Measurements from ENCODE around the gene ADCY1. TPM values are rescaled to one million over a fixed set of nuclear protein-coding genes. Genes with fewer than 3 reads are reported as not detected.

ADCY1 gene
- polyA plus RNA-seq, 1 donor (not counting 4 experiments of a cell fraction or from before 2014, with no cell fraction given) = 0.54 TPM

GRCh38 chr7:45585628-45586027, 11.5 kb downstream of the ADCY1 start:
- no peaks in the 10 kb centered on the region for H3K36me3 ChIP-seq (ENCODE audit: control insufficient read depth in 2 of 2, extremely low read depth in 1 of 2, insufficient read depth in 2 of 2, low read length in 2 of 2)
- no peak for FAIRE-seq
- no peak overlapping the region for H3K9ac ChIP-seq (ENCODE audit: control insufficient read depth, extremely low read depth, insufficient read depth, low read length)
- H3K4me1 ChIP-seq (ENCODE audit: control insufficient read depth, extremely low read depth, insufficient read depth, low read length) = no peaks in the 10 kb centered on the region
- DNase-seq (ENCODE audit: low read depth, low spot score) = no peak
- no peak overlapping the region for H3K4me3 ChIP-seq (ENCODE audit: control insufficient read depth in 2 of 3, extremely low read depth in 1 of 3, insufficient read depth in 2 of 3, low read depth in 1 of 3, low read length in 3 of 3)
- H3K79me2 ChIP-seq (ENCODE audit: control insufficient read depth, insufficient read depth, low read length) = no peaks in the 10 kb centered on the region
- no peaks in the 10 kb centered on the region for H3K9me3 ChIP-seq (ENCODE audit: control insufficient read depth, low read depth, low read length)
- H3K27ac ChIP-seq (ENCODE audit: control insufficient read depth, insufficient read depth, low read length) = no peak overlapping the region
- no peaks in the 10 kb centered on the region for H4K20me1 ChIP-seq (ENCODE audit: control insufficient read depth, extremely low read depth, insufficient read depth, low read length)
- H3K27me3 ChIP-seq (ENCODE audit: control insufficient read depth, extremely low read depth, insufficient read depth, low read length) = no peaks in the 10 kb centered on the region
- no peak for TF ChIP-seq CTCF (optimal IDR thresholded peaks at IDR 0.05 in 1 of 3, IDR thresholded peaks at IDR 0.05 in 1 of 3, conservative IDR thresholded peaks at IDR 0.05 in 1 of 3; ENCODE audit: extremely low read depth in 1 of 3, insufficient read depth in 2 of 3, low read length in 3 of 3)
- no peak for TF ChIP-seq EZH2 (IDR thresholded peaks at IDR 0.05; ENCODE audit: low read length)
- H3K9me1 ChIP-seq (ENCODE audit: control insufficient read depth, extremely low read depth, insufficient read depth, low read length) = no peaks in the 10 kb centered on the region
- no peak overlapping the region for H2AFZ ChIP-seq (ENCODE audit: control insufficient read depth, low read length)
- H3K4me2 ChIP-seq (ENCODE audit: control insufficient read depth, extremely low read depth, insufficient read depth, low read depth, low read length) = no peak overlapping the region
- dilution Hi-C loops (cut with MboI; ENCODE audit: extremely low pct_ligation_motif_present, low sequenced_read_pairs) = no loop called here

DNA sequence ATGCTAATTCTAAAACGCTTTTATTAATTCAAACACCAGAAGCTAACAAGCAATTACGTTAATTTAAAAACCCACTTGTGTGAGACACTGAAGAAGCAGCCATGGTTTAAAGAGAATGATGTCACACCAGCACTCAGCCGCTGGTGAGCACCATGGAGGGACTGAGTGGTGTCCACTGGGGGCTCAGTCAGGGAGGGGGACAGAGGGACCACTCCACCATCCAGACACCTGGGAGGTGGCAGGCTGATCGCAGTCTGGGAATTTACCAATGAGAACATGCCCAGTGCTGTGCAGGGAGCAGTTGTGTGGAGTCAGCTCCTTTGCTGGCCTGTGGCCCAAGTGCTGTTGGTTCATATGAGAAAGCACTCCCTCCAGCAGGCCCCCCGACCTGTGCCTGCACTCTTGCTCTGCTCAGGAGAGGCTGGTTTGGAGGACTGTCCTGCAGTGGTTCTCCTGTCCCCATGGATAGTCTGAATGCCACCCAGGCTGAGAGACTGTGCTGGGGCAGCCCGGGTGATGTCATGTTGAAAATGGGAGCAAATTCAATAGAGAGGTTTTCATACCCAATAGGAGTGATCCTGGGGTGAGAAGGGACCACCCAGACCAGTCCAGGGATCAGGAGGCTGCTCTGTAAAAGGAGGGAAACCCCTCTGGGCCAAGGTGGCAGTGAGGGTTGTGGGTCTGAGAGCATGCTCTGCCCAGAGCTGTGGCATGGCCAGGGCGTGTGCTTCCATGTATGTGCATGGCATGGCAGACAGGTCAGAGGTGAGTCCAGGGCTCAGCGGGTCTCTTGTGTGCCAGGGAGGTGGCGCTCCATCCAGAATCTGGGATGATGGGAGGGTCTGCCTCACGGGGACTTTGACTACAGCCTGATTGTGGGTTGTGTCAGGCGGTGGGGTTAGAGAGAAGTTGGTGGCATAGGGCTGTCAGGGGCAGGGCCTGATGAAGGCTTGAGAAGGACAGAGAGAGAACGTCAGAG, 12.7 kb downstream of the ADCY1 start:
- Histone ChIP-seq H3K4me1 (ENCODE audit: control insufficient read depth, extremely low read depth, insufficient read depth, low read length) (no peaks in the 10 kb centered on the region), H3K36me3 (ENCODE audit: control insufficient read depth in 2 of 2, extremely low read depth in 1 of 2, insufficient read depth in 2 of 2, low read length in 2 of 2) (no peaks in the 10 kb centered on the region), H3K4me3 (ENCODE audit: control insufficient read depth in 2 of 3, extremely low read depth in 1 of 3, insufficient read depth in 2 of 3, low read depth in 1 of 3, low read length in 3 of 3) (no peak overlapping the region), H3K9ac (ENCODE audit: control insufficient read depth, extremely low read depth, insufficient read depth, low read length) (no peak overlapping the region), H3K27ac (ENCODE audit: control insufficient read depth, insufficient read depth, low read length) (no peak overlapping the region), H3K9me1 (ENCODE audit: control insufficient read depth, extremely low read depth, insufficient read depth, low read length) (no peaks in the 10 kb centered on the region), H3K4me2 (ENCODE audit: control insufficient read depth, extremely low read depth, insufficient read depth, low read depth, low read length) (no peak overlapping the region), H4K20me1 (ENCODE audit: control insufficient read depth, extremely low read depth, insufficient read depth, low read length) (no peaks in the 10 kb centered on the region), H2AFZ (ENCODE audit: control insufficient read depth, low read length) (no peak overlapping the region), H3K27me3 (ENCODE audit: control insufficient read depth, extremely low read depth, insufficient read depth, low read length) (no peaks in the 10 kb centered on the region), H3K79me2 (ENCODE audit: control insufficient read depth, insufficient read depth, low read length) (no peaks in the 10 kb centered on the region), H3K9me3 (ENCODE audit: control insufficient read depth, low read depth, low read length) (no peaks in the 10 kb centered on the region)
- DNase-seq (ENCODE audit: low read depth, low spot score) (no peak), FAIRE-seq (no peak)
- TF ChIP-seq CTCF (optimal IDR thresholded peaks at IDR 0.05 in 1 of 3, IDR thresholded peaks at IDR 0.05 in 1 of 3, conservative IDR thresholded peaks at IDR 0.05 in 1 of 3; ENCODE audit: extremely low read depth in 1 of 3, insufficient read depth in 2 of 3, low read length in 3 of 3) (no peak), EZH2 (IDR thresholded peaks at IDR 0.05; ENCODE audit: low read length) (no peak)
- dilution Hi-C loops (cut with MboI; ENCODE audit: extremely low pct_ligation_motif_present, low sequenced_read_pairs) = no loop called here
